H1 (cell line): ENCODE data around the gene HEATR9. TPM values are rescaled to one million over a fixed set of nuclear protein-coding genes. Genes with fewer than 3 reads are reported as not detected.

Source experiments
- CTCF ChIA-PET: fragments of 300-600 bp; sonication (Branson Sonifier 250); formaldehyde crosslinking; loops from one replicate; lab custom pipeline; 2021; ENCODE audit not compliant: partially characterized antibody; lab: Charles Lee
- POLR2A ChIA-PET: fragments of 300-600 bp; sonication (Branson Sonifier 250); formaldehyde crosslinking; loops from one replicate; lab custom pipeline; 2021; ENCODE audit warnings: inconsistent platforms; ENCODE audit not compliant: partially characterized antibody; lab: Charles Lee
- DNase-seq, 2 experiments: peaks; one replicate each; pipeline versions ENCODE4 v3.0.0 to v3.0.0-alpha.2; 2010 to 2022; ENCODE audit warnings: low spot score in 2 of 2, low read depth in 1 of 2, mixed read lengths in 1 of 2
- FAIRE-seq: peaks from 2 replicates; lab custom pipeline; 2011; peaks lifted over from hg19 to GRCh38; lab: Jason Lieb, UNC
- H2AFZ ChIP-seq: 2 replicates; pipeline ENCODE4 v1.8.1; 2012; ENCODE audit warnings: low read length, inconsistent platforms
- H2AK5ac ChIP-seq: 2 replicates; pipeline ENCODE4 v1.6.1; 2013; ENCODE audit warnings: low read depth, low read length
- H2BK120ac ChIP-seq: replicated peaks from 2 replicates; pipeline ENCODE3; 2013; ENCODE audit warnings: low read depth, low read length, inconsistent platforms
- H2BK12ac ChIP-seq: 2 replicates; pipeline ENCODE4 v1.6.1; 2013; ENCODE audit warnings: low read depth, low read length
- H2BK15ac ChIP-seq: 2 replicates; pipeline ENCODE4 v1.6.1; 2013; ENCODE audit warnings: low read length
- H2BK20ac ChIP-seq: 2 replicates; pipeline ENCODE4 v1.6.1; 2013; ENCODE audit warnings: low read length
- H2BK5ac ChIP-seq: 2 replicates; pipeline ENCODE4 v1.6.1; 2013; ENCODE audit warnings: low read depth, low read length
- H3K14ac ChIP-seq: 2 replicates; pipeline ENCODE4 v1.6.1; 2013; ENCODE audit warnings: inconsistent platforms; ENCODE audit not compliant: insufficient read length
- H3K18ac ChIP-seq: 2 replicates; pipeline ENCODE4 v1.6.1; 2013; ENCODE audit warnings: low read length; ENCODE audit errors: extremely low read depth
- H3K23ac ChIP-seq: 2 replicates; pipeline ENCODE4 v1.6.1; 2013; ENCODE audit warnings: inconsistent platforms; ENCODE audit not compliant: insufficient read length
- H3K23me2 ChIP-seq: 2 replicates; pipeline ENCODE4 v1.6.1; 2013; ENCODE audit warnings: low read depth, low read length
- H3K27ac ChIP-seq: 2 replicates; pipeline ENCODE4 v1.6.1; 2011; ENCODE audit warnings: low read depth, low read length, inconsistent platforms
- H3K27me3 ChIP-seq, 4 experiments: replicated peaks in 1 of 4; 1 replicate in 1 of 4; 2 replicates in 3 of 4; pipeline versions ENCODE4 v1.6.1 to v1.8.1; 2011 to 2013; ENCODE audit warnings: low read length in 3 of 4, mild to moderate bottlenecking in 3 of 4, inconsistent platforms in 2 of 4, mixed read lengths in 2 of 4, moderate library complexity in 1 of 4; ENCODE audit not compliant: control insufficient read depth in 3 of 4, insufficient read depth in 3 of 4; ENCODE audit errors: extremely low read depth in 1 of 4
- H3K36me3 ChIP-seq, 4 experiments: 2 replicates each; pipeline versions ENCODE4 v1.6.1 to v1.8.1; 2011 to 2013; ENCODE audit warnings: mild to moderate bottlenecking in 4 of 4, low read length in 3 of 4, moderate library complexity in 2 of 4, control low read depth in 1 of 4, inconsistent platforms in 1 of 4; ENCODE audit not compliant: insufficient read depth in 4 of 4, control insufficient read depth in 2 of 4
- H3K4ac ChIP-seq: replicated peaks from 2 replicates; pipeline ENCODE3; 2013; ENCODE audit warnings: low read length, low read depth, mixed read lengths, inconsistent platforms; ENCODE audit not compliant: insufficient read length
- H3K4me1 ChIP-seq, 4 experiments: replicated peaks in 1 of 4; 1 replicate in 1 of 4; 2 replicates in 3 of 4; pipeline versions ENCODE4 v1.6.1 to v1.8.1; 2011 to 2013; ENCODE audit warnings: low read length in 3 of 4, inconsistent platforms in 2 of 4, mixed read lengths in 1 of 4; ENCODE audit not compliant: insufficient read depth in 4 of 4, control insufficient read depth in 3 of 4
- H3K4me2 ChIP-seq, 2 experiments: 2 replicates each; pipeline versions ENCODE4 v1.6.1 to v1.8.1; 2011 to 2013; ENCODE audit warnings: low read depth in 2 of 2, low read length in 2 of 2, control low read depth in 1 of 2, inconsistent platforms in 1 of 2, mild to moderate bottlenecking in 1 of 2; ENCODE audit not compliant: insufficient read depth in 1 of 2
- H3K4me3 ChIP-seq, 4 experiments: fragments of 200-600, 300-600 bp in 1 of 4; sonication (generic), shearing (Covaris generic), sonication (Bioruptor Twin) in 1 of 4; 2 replicates each; pipeline versions ENCODE4 v1.5.1 to v1.8.1; 2011 to 2016; ENCODE audit warnings: low read length in 4 of 4, low read depth in 3 of 4, control low read depth in 2 of 4, inconsistent platforms in 2 of 4, mild to moderate bottlenecking in 2 of 4, mixed read lengths in 1 of 4, moderate library complexity in 1 of 4; ENCODE audit not compliant: insufficient read depth in 2 of 4; ENCODE audit errors: extremely low read depth in 1 of 4
- H3K56ac ChIP-seq: replicated peaks from 2 replicates; pipeline ENCODE3; 2013; ENCODE audit warnings: low read depth, mild to moderate bottlenecking, mixed read lengths, low read length, inconsistent platforms; ENCODE audit not compliant: insufficient read length
- H3K79me1 ChIP-seq: 2 replicates; pipeline ENCODE4 v1.6.1; 2013; ENCODE audit warnings: low read depth, low read length, control low read depth
- H3K79me2 ChIP-seq, 2 experiments: 2 replicates each; pipeline versions ENCODE4 v1.6.1 to v1.8.1; 2012 to 2013; ENCODE audit warnings: low read length in 2 of 2, mild to moderate bottlenecking in 2 of 2, inconsistent platforms in 1 of 2; ENCODE audit not compliant: insufficient read depth in 2 of 2, control insufficient read depth in 1 of 2
- H3K9ac ChIP-seq, 4 experiments: replicated peaks in 1 of 4; 1 replicate in 1 of 4; 2 replicates in 3 of 4; pipeline versions ENCODE4 v1.6.1 to v1.8.1; 2011 to 2013; ENCODE audit warnings: low read depth in 3 of 4, low read length in 3 of 4, control low read depth in 2 of 4, mild to moderate bottlenecking in 2 of 4, moderate library complexity in 2 of 4, inconsistent platforms in 1 of 4; ENCODE audit errors: extremely low read depth in 1 of 4
- H3K9me3 ChIP-seq, 2 experiments: 2 replicates each; pipeline versions ENCODE4 v1.6.1 to v1.8.1; 2012 to 2013; ENCODE audit warnings: mild to moderate bottlenecking in 2 of 2, moderate library complexity in 2 of 2, control low read depth in 1 of 2, inconsistent platforms in 1 of 2, low read depth in 1 of 2, low read length in 1 of 2, mixed read lengths in 1 of 2; ENCODE audit not compliant: insufficient read depth in 2 of 2
- H4K20me1 ChIP-seq, 2 experiments: replicated peaks in 1 of 2; 2 replicates each; pipeline versions ENCODE3 to v1.8.1; 2011 to 2013; ENCODE audit warnings: inconsistent platforms in 2 of 2, low read length in 2 of 2, mild to moderate bottlenecking in 1 of 2; ENCODE audit not compliant: insufficient read depth in 2 of 2, control insufficient read depth in 1 of 2
- H4K5ac ChIP-seq: 2 replicates; pipeline ENCODE4 v1.6.1; 2013; ENCODE audit warnings: low read length, low read depth, mixed read lengths, inconsistent platforms; ENCODE audit not compliant: insufficient read length
- H4K8ac ChIP-seq: 2 replicates; pipeline ENCODE4 v1.8.0; 2013; ENCODE audit warnings: mild to moderate bottlenecking, moderate library complexity, low read length, inconsistent platforms; ENCODE audit not compliant: insufficient read depth; ENCODE audit errors: extremely low read depth
- H4K91ac ChIP-seq: replicated peaks from 2 replicates; pipeline ENCODE3; 2013; ENCODE audit warnings: low read length, mixed read lengths, inconsistent platforms; ENCODE audit not compliant: insufficient read length
- EGR1 ChIP-seq: IDR thresholded peaks from 2 replicates; pipeline ENCODE4 v1.6.1; 2011; ENCODE audit warnings: low read depth, low read length, borderline replicate concordance
- WGBS, 2 experiments: shearing (Covaris generic) in 1 of 2; methylation state at CpG; one replicate each; pipeline versions ENCODE4 v1.1.6 to v1.1.7; 2013 to 2015; ENCODE audit warnings: low lambda C conversion rate in 2 of 2, mixed read lengths in 2 of 2, inconsistent platforms in 1 of 2, low coverage in 1 of 2, missing lambda C conversion rate in 1 of 2; ENCODE audit not compliant: insufficient replicate concordance in 2 of 2, insufficient coverage in 1 of 2, insufficient read length in 1 of 2; ENCODE audit errors: extremely low coverage in 1 of 2, missing lambda C conversion rate in 1 of 2; 5-methylcytosine and 5-hydroxymethylcytosine counted together
- polyA plus RNA-seq, 7 experiments: library from polyadenylated mRNA; depleted of rRNA in 3 of 7; stranded (reverse) in 5 of 7; unstranded in 2 of 7; fragments of >200 nt in 5 of 7; fragments of 200-250 nt in 2 of 7; gene quantifications; 1 replicate in 5 of 7; 2 replicates in 1 of 7; 4 replicates in 1 of 7; pipeline versions ENCODE4 v1.2.1 to v1.2.3, GENCODE V29; 2011 to 2013; ENCODE audit warnings: missing spikeins in 2 of 7, mixed read lengths in 2 of 7
- total RNA-seq: library from RNA; stranded (reverse); fragmentation: NEBNext Ultra II Directional; extraction: Animal tissue kit (Norgen Biotek cat#: 25700); gene quantifications from 2 replicates; pipeline ENCODE4 v1.2.1, GENCODE V29; 2021

HEATR9 gene
- total and polyA plus RNA-seq, 2 of the 8 experiments (the other 6 are each of a cell fraction or from before 2014, with no cell fraction given) = not detected

GRCh38 chr17:35812456-35812855, 56.2 kb downstream of the HEATR9 start:
- POLR2A ChIA-PET = interaction anchor here (1.9 to 5.8 kb wide), 2 partner anchors 18 to 48 kb away, joined by 6 to 50 read pairs; partner anchors contain the start of gene MMP28
- no peak for TF ChIP-seq EGR1

More at GRCh38 chr17:35812456-35812855, 56.2 kb downstream of the HEATR9 start:
- Histone ChIP-seq H3K36me3 (peaks cover 2 to 19% (median 6%) of the 10 kb centered on the region in 4 experiments; a peak in 4 of 8 replicates), H3K4me1 (peaks cover 0 to 10% (median 0%) of the 10 kb centered on the region in 4 experiments; a peak in 3 of 7 replicates), H2BK120ac (no peak overlapping the region), H2BK12ac (no peak overlapping the region), H4K20me1 (peaks cover 17 to 22% of the 10 kb centered on the region in 2 experiments), H3K9ac (no peak overlapping the region), H3K4me3 (no peak overlapping the region; a peak in 1 of 8 replicates), H2BK20ac (no peak overlapping the region), H3K23me2 (peaks cover 13% of the 10 kb centered on the region), H3K56ac (no peak overlapping the region), H3K4ac (no peak overlapping the region), H3K9me3 (no peaks in the 10 kb centered on the region), H4K5ac (no peak overlapping the region), H2AK5ac (no peak overlapping the region), H3K27ac (no peak overlapping the region), H4K91ac (no peak overlapping the region), H3K18ac (no peak overlapping the region), H4K8ac (no peak overlapping the region), H2BK15ac (no peak overlapping the region), H3K4me2 (no peak overlapping the region), H3K79me1 (no peaks in the 10 kb centered on the region), H3K23ac (no peak overlapping the region), H3K14ac (no peak overlapping the region), H3K27me3 (no peaks in the 10 kb centered on the region), H3K79me2 (peaks cover 31 to 81% of the 10 kb centered on the region in 2 experiments), H2BK5ac (no peak overlapping the region), H2AFZ (no peak overlapping the region)
- FAIRE-seq (no peak), DNase-seq (no peak)
- 97% methylated on average over 5 of the region's 5 CpGs; no CpG with 5 or more reads in 1 of the 2 experiments for WGBS, 2 experiments
- CTCF ChIA-PET = interaction anchor here (1.1 to 6.6 kb wide), 2 partner anchors 46 to 65 kb away, joined by 5 to 107 read pairs; no protein-coding TSS in a partner anchor
